HepG2 (cell line): ENCODE data around the gene EGLN1. TPM values are rescaled to one million over a fixed set of nuclear protein-coding genes. Genes with fewer than 3 reads are reported as not detected.

Experiments used
- BHLHE40 ChIP-seq: IDR thresholded peaks from 2 replicates; pipeline ENCODE4 v1.6.1; 2011; ENCODE audit warnings: low read length, improper control_type of control experiment
- PHF20 ChIP-seq: sonication (generic); formaldehyde crosslinking; IDR thresholded peaks from 2 replicates; pipeline ENCODE4 v1.5.0; 2020; ENCODE audit warnings: mild to moderate bottlenecking, missing genetic modification reagents
- SCMH1 ChIP-seq: sonication (generic); formaldehyde crosslinking; IDR thresholded peaks from 2 replicates; pipeline ENCODE4 v1.9.0; 2021; ENCODE audit warnings: missing genetic modification reagents, mild to moderate bottlenecking, borderline replicate concordance
- ZGPAT ChIP-seq: IDR thresholded peaks from 2 replicates; pipeline ENCODE4 v1.6.1; 2016; ENCODE audit warnings: mild to moderate bottlenecking
- ZNF121 ChIP-seq: sonication (generic); formaldehyde crosslinking; IDR thresholded peaks from 2 replicates; pipeline ENCODE4 v1.5.0; 2020; ENCODE audit warnings: mild to moderate bottlenecking, missing genetic modification reagents
- ZNF230 ChIP-seq: sonication (generic); formaldehyde crosslinking; IDR thresholded peaks from 2 replicates; pipeline ENCODE4 v1.4.0; 2020; ENCODE audit warnings: mild to moderate bottlenecking, missing genetic modification reagents
- ZNF552 ChIP-seq: sonication (generic); formaldehyde crosslinking; IDR thresholded peaks from 2 replicates; pipeline ENCODE4 v1.9.0; 2022; ENCODE audit warnings: missing genetic modification reagents, mild to moderate bottlenecking, borderline replicate concordance
- ZNF746 ChIP-seq: sonication (generic); formaldehyde crosslinking; IDR thresholded peaks from 2 replicates; pipeline ENCODE4 v1.8.0; 2022; ENCODE audit warnings: mild to moderate bottlenecking, missing genetic modification reagents
- polyA plus RNA-seq, 8 experiments: library from polyadenylated mRNA; depleted of rRNA in 3 of 8; stranded (reverse) in 7 of 8; unstranded in 1 of 8; fragments of >200 nt; fragmentation: Illumina TruSeq in 4 of 8; extraction: Trizol in 4 of 8; gene quantifications; 2 replicates each; pipeline versions ENCODE4 v1.2.1 to v1.2.3, GENCODE V29; 2011 to 2016; ENCODE audit warnings: low read depth in 4 of 8, missing spikeins in 1 of 8, mixed read lengths in 1 of 8; ENCODE audit not compliant: insufficient read depth in 1 of 8
- total RNA-seq, 5 experiments: library from RNA; depleted of rRNA; stranded (reverse); fragments of >200 nt; fragmentation: Illumina TruSeq; extraction: Trizol; gene quantifications; 2 replicates each; pipeline ENCODE4 v1.2.3, GENCODE V29; 2016; ENCODE audit warnings: low read depth in 1 of 5
- TF ChIP-seq, protein P1 (sequence below): sonication (generic); formaldehyde crosslinking; IDR thresholded peaks from 2 replicates; pipeline ENCODE4 v1.4.0; 2020; ENCODE audit warnings: missing genetic modification reagents
- TF ChIP-seq, protein P2 (sequence below): sonication (generic); formaldehyde crosslinking; IDR thresholded peaks from one replicate; pipeline ENCODE4 v1.5.1; 2020; ENCODE audit warnings: mild to moderate bottlenecking, missing genetic modification reagents; ENCODE audit errors: not compliant biosample characterization

Gene EGLN1
- total and polyA plus RNA-seq, 2 of the 13 experiments (the other 11 are each of a cell fraction or from before 2014, with no cell fraction given): 34.4 to 44.1 TPM

- TF ChIP-seq, protein P1, sequence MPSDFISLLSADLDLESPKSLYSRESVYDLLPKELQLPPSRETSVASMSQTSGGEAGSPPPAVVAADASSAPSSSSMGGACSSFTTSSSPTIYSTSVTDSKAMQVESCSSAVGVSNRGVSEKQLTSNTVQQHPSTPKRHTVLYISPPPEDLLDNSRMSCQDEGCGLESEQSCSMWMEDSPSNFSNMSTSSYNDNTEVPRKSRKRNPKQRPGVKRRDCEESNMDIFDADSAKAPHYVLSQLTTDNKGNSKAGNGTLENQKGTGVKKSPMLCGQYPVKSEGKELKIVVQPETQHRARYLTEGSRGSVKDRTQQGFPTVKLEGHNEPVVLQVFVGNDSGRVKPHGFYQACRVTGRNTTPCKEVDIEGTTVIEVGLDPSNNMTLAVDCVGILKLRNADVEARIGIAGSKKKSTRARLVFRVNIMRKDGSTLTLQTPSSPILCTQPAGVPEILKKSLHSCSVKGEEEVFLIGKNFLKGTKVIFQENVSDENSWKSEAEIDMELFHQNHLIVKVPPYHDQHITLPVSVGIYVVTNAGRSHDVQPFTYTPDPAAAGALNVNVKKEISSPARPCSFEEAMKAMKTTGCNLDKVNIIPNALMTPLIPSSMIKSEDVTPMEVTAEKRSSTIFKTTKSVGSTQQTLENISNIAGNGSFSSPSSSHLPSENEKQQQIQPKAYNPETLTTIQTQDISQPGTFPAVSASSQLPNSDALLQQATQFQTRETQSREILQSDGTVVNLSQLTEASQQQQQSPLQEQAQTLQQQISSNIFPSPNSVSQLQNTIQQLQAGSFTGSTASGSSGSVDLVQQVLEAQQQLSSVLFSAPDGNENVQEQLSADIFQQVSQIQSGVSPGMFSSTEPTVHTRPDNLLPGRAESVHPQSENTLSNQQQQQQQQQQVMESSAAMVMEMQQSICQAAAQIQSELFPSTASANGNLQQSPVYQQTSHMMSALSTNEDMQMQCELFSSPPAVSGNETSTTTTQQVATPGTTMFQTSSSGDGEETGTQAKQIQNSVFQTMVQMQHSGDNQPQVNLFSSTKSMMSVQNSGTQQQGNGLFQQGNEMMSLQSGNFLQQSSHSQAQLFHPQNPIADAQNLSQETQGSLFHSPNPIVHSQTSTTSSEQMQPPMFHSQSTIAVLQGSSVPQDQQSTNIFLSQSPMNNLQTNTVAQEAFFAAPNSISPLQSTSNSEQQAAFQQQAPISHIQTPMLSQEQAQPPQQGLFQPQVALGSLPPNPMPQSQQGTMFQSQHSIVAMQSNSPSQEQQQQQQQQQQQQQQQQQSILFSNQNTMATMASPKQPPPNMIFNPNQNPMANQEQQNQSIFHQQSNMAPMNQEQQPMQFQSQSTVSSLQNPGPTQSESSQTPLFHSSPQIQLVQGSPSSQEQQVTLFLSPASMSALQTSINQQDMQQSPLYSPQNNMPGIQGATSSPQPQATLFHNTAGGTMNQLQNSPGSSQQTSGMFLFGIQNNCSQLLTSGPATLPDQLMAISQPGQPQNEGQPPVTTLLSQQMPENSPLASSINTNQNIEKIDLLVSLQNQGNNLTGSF (CRISPR knock-in tag): no peak
- TF ChIP-seq ZNF746 (CRISPR knock-in tag) (no peak), SCMH1 (CRISPR knock-in tag) (no peak), PHF20 (CRISPR knock-in tag) (peak; percentile 36; the same call in 1 of the 2 replicates), ZNF552 (no peak), ZGPAT (CRISPR knock-in tag) (no peak), ZNF121 (CRISPR knock-in tag) (0 out of 2 replicates have a peak, but pooled peaks have one; percentile 16), ZNF230 (CRISPR knock-in tag) (no peak), BHLHE40 (no peak)
- TF ChIP-seq, protein P2, sequence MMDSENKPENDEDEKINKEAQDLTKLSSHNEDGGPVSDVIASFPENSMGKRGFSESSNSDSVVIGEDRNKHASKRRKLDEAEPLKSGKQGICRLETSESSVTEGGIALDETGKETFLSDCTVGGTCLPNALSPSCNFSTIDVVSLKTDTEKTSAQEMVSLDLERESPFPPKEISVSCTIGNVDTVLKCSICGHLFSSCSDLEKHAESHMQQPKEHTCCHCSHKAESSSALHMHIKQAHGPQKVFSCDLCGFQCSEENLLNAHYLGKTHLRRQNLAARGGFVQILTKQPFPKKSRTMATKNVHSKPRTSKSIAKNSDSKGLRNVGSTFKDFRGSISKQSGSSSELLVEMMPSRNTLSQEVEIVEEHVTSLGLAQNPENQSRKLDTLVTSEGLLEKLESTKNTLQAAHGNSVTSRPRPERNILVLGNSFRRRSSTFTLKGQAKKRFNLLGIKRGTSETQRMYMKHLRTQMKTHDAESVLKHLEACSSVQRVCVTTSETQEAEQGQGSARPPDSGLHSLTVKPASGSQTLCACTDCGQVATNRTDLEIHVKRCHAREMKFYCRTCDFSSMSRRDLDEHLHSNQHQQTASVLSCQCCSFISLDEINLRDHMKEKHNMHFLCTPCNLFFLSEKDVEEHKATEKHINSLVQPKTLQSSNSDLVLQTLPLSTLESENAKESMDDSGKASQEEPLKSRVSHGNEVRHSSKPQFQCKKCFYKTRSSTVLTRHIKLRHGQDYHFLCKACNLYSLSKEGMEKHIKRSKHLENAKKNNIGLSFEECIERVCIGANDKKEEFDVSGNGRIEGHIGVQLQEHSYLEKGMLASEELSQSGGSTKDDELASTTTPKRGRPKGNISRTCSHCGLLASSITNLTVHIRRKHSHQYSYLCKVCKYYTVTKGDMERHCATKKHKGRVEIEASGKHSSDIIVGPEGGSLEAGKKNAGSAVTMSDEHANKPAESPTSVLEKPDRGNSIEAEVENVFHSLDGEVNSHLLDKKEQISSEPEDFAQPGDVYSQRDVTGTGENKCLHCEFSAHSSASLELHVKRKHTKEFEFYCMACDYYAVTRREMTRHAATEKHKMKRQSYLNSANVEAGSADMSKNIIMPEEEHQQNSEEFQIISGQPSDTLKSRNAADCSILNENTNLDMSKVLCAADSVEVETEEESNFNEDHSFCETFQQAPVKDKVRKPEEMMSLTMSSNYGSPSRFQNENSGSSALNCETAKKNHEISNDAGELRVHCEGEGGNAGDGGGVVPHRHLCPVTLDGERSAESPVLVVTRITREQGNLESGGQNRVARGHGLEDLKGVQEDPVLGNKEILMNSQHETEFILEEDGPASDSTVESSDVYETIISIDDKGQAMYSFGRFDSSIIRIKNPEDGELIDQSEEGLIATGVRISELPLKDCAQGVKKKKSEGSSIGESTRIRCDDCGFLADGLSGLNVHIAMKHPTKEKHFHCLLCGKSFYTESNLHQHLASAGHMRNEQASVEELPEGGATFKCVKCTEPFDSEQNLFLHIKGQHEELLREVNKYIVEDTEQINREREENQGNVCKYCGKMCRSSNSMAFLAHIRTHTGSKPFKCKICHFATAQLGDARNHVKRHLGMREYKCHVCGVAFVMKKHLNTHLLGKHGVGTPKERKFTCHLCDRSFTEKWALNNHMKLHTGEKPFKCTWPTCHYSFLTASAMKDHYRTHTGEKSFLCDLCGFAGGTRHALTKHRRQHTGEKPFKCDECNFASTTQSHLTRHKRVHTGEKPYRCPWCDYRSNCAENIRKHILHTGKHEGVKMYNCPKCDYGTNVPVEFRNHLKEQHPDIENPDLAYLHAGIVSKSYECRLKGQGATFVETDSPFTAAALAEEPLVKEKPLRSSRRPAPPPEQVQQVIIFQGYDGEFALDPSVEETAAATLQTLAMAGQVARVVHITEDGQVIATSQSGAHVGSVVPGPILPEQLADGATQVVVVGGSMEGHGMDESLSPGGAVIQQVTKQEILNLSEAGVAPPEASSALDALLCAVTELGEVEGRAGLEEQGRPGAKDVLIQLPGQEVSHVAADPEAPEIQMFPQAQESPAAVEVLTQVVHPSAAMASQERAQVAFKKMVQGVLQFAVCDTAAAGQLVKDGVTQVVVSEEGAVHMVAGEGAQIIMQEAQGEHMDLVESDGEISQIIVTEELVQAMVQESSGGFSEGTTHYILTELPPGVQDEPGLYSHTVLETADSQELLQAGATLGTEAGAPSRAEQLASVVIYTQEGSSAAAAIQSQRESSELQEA: no peak
These were observed 86.2 kb downstream of the EGLN1 start (continued) for GRCh38 chr1:231335663-231336602.
